ENCODE measurements around the gene FAM222A. TPM values are rescaled to one million over a fixed set of nuclear protein-coding genes. Genes with fewer than 3 reads are reported as not detected.

FAM222A gene
- polyA plus RNA-seq, 1 experiment, result 0.36 TPM

GRCh38 chr12:109797905-109798669, 84.5 kb downstream of the FAM222A start:
- CTCF ChIA-PET, result interaction anchor here (1.2 to 1.8 kb wide), 2 partner anchors 8 to 47 kb away, joined by 6 to 7 read pairs; no protein-coding TSS in a partner anchor
- no peak for DNase-seq (ENCODE audit: low read depth)
- no peak overlapping the region for H3K4me3 ChIP-seq (ENCODE audit: low read depth, low read length)
- H3K36me3 ChIP-seq (ENCODE audit: control insufficient read depth, insufficient read depth, low read length), result peaks cover 4% of the 10 kb centered on the region
- H3K27me3 ChIP-seq (ENCODE audit: control insufficient read depth, insufficient read depth, low read length), result no peaks in the 10 kb centered on the region
- TF ChIP-seq CTCF (IDR thresholded peaks at IDR 0.05; ENCODE audit: insufficient read depth, low read depth, low read length), result peak; percentile 8; the same call in 1 of the 2 replicates
- POLR2A ChIA-PET, result no interaction called here

GRCh38 chr12:109798691-109799090, 85.1 kb downstream of the FAM222A start:
- Histone ChIP-seq H3K4me3 (ENCODE audit: low read depth, low read length) (no peak overlapping the region), H3K27me3 (ENCODE audit: control insufficient read depth, insufficient read depth, low read length) (no peaks in the 10 kb centered on the region), H3K36me3 (ENCODE audit: control insufficient read depth, insufficient read depth, low read length) (peaks cover 4% of the 10 kb centered on the region)
- CTCF ChIA-PET, result interaction anchor here (1.8 kb wide), 1 partner anchor 46 kb away, joined by 7 read pairs; no protein-coding TSS in a partner anchor
- no peak for TF ChIP-seq CTCF (IDR thresholded peaks at IDR 0.05; ENCODE audit: insufficient read depth, low read depth, low read length)
- DNase-seq (ENCODE audit: low read depth), result no peak
- POLR2A ChIA-PET, result no interaction called here

- ChIA-PET POLR2A (no interaction called here), CTCF (no interaction called here)
- DNase-seq (ENCODE audit: low read depth), result no peak
- peaks cover 4% of the 10 kb centered on the region for H3K36me3 ChIP-seq (ENCODE audit: control insufficient read depth, insufficient read depth, low read length)
- H3K27me3 ChIP-seq (ENCODE audit: control insufficient read depth, insufficient read depth, low read length), result no peaks in the 10 kb centered on the region
- H3K4me3 ChIP-seq (ENCODE audit: low read depth, low read length), result no peak overlapping the region
- no peak for TF ChIP-seq CTCF (IDR thresholded peaks at IDR 0.05; ENCODE audit: insufficient read depth, low read depth, low read length)
These were observed 86.9 kb downstream of the FAM222A start for GRCh38 chr12:109800536-109800935.

- Histone ChIP-seq H3K27me3 (ENCODE audit: control insufficient read depth, insufficient read depth, low read length) (no peaks in the 10 kb centered on the region), H3K36me3 (ENCODE audit: control insufficient read depth, insufficient read depth, low read length) (peaks cover 4% of the 10 kb centered on the region), H3K4me3 (ENCODE audit: low read depth, low read length) (no peak overlapping the region)
- DNase-seq (ENCODE audit: low read depth), result no peak
- ChIA-PET CTCF (interaction anchor here (6.1 kb wide), 1 partner anchor 42 kb away, joined by 174 read pairs; no protein-coding TSS in a partner anchor), POLR2A (no interaction called here)
- TF ChIP-seq CTCF (IDR thresholded peaks at IDR 0.05; ENCODE audit: insufficient read depth, low read depth, low read length), result no peak
These were observed 89.2 kb downstream of the FAM222A start for GRCh38 chr12:109802828-109803227.

- H3K4me3 ChIP-seq (ENCODE audit: low read depth, low read length), result no peak overlapping the region
- POLR2A ChIA-PET, result no interaction called here
- no peaks in the 10 kb centered on the region for H3K27me3 ChIP-seq (ENCODE audit: control insufficient read depth, insufficient read depth, low read length)
- DNase-seq (ENCODE audit: low read depth), result no peak
- peaks cover 6% of the 10 kb centered on the region for H3K36me3 ChIP-seq (ENCODE audit: control insufficient read depth, insufficient read depth, low read length)
- no peak for TF ChIP-seq CTCF (IDR thresholded peaks at IDR 0.05; ENCODE audit: insufficient read depth, low read depth, low read length)
- CTCF ChIA-PET, result interaction anchor here (0.9 to 6.1 kb wide), 5 partner anchors 14 to 58 kb away, joined by 3 to 174 read pairs (median 16); no protein-coding TSS in a partner anchor
These were observed 90.1 kb downstream of the FAM222A start for GRCh38 chr12:109803678-109804077.
